ENCODE measurements around the gene HEATR9.

- no peak for TF ChIP-seq POLR2A (IDR thresholded peaks at IDR 0.05)
- TF ChIP-seq, protein P1, sequence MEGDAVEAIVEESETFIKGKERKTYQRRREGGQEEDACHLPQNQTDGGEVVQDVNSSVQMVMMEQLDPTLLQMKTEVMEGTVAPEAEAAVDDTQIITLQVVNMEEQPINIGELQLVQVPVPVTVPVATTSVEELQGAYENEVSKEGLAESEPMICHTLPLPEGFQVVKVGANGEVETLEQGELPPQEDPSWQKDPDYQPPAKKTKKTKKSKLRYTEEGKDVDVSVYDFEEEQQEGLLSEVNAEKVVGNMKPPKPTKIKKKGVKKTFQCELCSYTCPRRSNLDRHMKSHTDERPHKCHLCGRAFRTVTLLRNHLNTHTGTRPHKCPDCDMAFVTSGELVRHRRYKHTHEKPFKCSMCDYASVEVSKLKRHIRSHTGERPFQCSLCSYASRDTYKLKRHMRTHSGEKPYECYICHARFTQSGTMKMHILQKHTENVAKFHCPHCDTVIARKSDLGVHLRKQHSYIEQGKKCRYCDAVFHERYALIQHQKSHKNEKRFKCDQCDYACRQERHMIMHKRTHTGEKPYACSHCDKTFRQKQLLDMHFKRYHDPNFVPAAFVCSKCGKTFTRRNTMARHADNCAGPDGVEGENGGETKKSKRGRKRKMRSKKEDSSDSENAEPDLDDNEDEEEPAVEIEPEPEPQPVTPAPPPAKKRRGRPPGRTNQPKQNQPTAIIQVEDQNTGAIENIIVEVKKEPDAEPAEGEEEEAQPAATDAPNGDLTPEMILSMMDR (IDR thresholded peaks at IDR 0.05): no peak
Measured at GRCh38 chr17:35847633-35848373, 20.9 kb downstream of the HEATR9 start.
